GM12873 (cell line): ENCODE measurements around the gene ATP2B2.

Experiments used
- TF ChIP-seq, protein P1 (sequence below): IDR thresholded peaks from 2 replicates; pipeline ENCODE4 v1.5.1; 2012; ENCODE audit warnings: low read depth, mild to moderate bottlenecking, moderate library complexity, low read length, control low read depth; ENCODE audit not compliant: insufficient read depth; ENCODE audit errors: missing control alignments

Gene ATP2B2

DNA sequence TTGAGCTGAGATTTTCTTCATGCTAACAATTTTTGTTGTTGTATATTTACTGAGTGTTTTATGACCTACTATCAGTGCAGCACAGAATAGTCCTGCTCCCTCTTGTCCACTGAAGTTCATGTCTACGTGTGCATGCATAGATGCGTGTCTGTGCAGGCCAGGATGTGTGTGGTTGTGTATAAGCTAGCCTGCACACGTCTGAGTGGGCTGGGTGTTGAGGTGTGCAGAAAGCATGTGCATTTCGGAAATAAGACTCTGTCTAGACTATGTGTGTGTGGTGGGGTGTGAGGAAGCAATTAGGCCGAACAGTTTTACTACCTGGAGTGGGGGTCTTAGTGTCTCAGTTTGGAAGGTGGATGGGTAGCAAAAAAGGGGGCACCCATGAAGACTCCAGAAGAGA, 39.2 kb downstream of the ATP2B2 start:
- TF ChIP-seq, protein P1, sequence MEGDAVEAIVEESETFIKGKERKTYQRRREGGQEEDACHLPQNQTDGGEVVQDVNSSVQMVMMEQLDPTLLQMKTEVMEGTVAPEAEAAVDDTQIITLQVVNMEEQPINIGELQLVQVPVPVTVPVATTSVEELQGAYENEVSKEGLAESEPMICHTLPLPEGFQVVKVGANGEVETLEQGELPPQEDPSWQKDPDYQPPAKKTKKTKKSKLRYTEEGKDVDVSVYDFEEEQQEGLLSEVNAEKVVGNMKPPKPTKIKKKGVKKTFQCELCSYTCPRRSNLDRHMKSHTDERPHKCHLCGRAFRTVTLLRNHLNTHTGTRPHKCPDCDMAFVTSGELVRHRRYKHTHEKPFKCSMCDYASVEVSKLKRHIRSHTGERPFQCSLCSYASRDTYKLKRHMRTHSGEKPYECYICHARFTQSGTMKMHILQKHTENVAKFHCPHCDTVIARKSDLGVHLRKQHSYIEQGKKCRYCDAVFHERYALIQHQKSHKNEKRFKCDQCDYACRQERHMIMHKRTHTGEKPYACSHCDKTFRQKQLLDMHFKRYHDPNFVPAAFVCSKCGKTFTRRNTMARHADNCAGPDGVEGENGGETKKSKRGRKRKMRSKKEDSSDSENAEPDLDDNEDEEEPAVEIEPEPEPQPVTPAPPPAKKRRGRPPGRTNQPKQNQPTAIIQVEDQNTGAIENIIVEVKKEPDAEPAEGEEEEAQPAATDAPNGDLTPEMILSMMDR = no peak

DNA sequence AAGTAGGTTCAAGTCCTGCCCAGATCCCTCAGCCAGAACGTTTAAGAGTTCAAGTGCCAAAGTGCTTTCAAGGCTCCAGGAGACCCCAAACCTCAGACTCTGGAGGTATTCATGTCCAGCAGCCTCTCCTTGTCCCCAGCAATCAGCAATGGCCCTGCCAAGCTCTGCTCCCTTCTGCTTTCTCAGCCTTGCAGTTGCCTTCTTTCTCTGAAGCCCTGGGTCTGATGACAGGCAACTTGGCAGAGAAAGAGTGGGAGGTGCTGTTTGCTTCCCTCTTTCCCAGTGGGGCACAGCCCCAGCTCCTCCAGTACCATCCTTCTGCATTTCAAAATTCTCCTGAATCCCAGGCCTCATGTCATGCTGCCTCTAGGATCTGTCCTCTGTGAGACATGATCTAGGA, 40.2 kb downstream of the ATP2B2 start:
- TF ChIP-seq, protein P1 = no peak

DNA sequence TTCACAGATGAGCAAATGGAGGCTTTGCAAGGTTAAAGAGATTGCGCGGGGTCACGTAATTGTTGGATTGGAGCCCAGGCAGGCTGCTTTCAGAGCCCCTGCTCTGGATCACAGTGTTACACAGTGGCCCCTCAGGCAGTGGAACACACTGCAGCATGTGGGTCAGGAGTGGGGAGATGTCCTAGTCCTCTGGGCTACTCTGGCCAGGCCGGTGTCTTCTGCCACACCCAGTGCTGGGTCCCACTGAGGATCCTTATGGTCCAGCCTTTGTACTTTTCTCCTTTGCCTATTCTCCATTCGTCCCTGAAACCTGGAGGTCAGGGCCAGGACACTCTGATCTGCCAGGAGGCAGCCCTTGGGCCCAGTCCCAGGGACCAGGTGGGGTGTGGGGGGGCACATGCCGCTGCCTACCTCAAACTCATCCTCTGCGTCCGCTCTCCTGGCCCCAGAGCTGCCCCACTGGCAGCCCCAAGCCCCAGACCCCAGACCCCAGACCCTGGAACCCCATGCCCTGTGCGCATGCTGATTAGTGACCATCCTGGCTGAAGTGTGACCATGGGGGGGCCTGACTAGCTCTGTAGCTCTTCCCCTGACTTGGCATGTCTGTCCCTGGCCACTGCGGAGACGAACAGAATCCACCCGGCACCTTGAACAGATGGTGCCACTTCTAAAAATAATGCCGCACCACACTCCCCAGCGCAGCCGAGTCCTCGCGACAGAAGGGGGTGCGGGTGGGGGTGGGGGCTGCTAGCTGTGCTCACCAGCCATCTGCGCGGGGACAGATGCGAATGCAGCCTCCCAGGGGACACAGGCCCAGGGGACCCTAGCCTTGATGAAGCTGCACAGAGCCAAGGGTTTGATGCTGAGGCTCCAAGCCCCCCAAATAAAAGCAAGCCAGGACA, 41.6 kb downstream of the ATP2B2 start:
- TF ChIP-seq, protein P1 = no peak

DNA sequence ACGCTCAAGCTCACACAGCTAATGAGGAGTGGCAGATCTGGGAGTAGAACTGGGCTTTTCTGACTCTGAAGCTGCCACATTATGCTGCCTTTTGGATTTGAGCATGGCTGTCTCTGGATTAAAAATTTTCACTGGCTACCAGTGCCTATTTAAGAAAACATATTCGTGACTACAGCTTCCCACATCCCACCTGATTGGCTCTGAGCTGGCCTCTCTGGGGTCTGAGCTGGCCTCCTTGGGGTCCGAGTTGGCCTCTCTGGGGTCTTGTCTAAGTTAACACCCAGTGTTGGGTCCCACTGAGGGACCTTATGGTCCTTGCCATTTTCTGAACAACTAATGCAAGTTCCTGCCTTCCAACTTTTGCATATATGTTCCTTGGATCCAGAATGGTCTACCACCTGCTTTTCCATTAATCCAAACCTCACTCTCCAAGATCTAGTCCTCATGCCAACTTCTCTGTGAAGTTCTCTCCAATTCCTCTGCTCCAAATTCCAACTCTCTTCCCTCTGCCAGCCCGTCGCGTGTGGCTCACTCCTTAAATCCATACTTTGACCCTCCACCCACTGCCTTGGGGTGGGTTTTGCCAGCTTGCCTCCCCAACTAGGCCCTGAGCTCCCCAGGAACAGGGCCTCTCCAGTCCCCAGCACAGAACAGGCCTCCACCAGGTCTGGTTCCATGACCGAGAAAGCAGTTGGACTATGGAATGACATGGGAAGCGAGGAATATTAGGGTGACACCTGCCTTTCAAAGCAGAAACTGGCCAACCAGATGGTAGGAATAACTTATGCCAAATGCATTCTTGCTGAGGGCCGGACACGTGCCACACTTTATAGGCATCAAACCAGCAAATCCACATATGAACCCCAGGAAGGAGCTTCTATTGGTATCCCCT, 42.5 kb downstream of the ATP2B2 start:
- TF ChIP-seq, protein P1 = no peak

DNA sequence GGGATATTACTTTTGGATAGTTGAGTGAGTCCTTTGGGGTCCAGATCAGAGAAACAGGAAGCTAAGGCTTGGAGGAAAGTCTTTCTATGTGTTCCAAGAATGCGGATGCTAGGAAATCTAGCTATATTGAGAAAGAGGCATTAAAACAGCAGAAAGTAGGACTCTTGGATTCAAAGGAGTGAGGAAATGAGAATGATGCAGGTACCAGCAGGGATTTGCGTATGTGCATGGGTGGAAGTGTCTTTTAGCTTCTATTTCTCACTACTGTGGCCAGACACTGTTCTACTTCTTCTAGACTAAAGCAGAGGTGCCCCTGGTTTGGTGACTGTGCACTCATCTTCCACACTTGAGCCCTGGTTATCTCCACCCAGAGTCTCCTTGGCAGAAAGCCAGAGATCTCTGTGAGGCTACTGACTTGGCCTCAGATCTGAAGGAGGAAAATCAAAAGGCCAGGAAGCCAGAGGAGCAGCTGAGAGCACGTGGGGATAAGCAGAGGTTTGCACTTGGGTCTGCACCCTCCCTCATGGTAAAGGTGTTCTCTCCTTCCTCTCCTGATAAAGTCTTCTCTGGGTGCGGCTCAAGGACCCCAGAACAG, 44.3 kb downstream of the ATP2B2 start:
- TF ChIP-seq, protein P1 = no peak

DNA sequence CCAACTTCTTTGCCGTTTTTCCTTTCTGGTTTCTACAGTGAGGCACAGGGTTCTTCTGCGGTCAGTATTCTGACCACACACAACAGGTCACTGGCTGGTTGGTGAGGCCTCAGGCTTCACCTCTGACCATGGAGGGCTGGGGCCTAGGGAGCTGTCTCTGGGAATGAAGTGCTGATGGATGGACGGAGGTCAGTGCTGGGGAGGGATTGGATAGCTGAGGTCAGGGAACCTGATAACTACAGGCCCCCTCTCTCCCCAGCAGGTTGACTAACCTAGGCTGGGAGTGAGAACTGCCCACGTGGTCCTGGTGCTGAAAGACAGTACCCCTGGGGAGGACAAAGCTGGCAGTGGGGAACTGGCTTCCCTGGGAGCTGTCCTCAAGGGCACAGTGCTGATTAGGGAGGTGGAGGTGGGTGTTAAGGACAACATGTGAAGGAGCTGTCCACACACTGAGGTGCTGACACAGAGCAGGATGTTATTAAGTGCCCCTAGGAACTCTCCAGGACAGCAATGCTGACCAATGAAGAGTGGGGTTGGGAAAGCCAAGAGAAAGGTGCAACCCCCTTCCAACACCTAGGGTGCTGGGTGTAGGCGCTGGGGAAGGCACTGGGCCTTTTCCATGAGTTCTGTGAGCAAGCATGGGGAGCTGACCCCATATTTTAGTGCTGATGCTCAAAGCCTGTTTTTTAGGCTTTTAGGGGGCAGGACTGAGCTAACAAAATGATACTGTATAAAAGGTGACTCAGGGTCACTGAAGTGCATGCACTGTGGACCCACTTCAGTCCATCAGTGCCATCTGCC, 45.2 kb downstream of the ATP2B2 start:
- TF ChIP-seq, protein P1 = no peak

DNA sequence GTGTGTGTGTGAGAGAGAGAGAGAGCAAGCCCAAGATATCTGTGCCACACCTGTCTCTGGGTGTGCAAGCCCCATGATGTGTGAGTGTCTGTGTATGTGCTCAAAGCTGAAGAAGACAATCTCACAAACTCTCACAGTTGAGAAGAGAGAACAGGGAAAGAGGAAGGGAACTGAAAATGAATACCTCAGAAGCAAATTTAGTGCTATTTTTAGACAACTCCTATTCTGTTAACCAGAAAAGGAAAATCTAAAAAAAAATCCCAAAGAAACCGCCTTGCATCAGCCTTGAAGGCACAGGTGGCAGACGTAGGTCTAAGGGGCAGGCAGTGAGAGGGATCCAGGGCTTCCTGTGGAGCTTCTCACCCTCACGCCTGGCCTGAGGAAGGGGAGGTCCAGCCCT, 47.8 kb downstream of the ATP2B2 start:
- TF ChIP-seq, protein P1 = no peak
